ACHN (cell line): Measurements from ENCODE around the gene CHRDL2.

Experiments used
- DNase-seq: peaks from one replicate; pipeline ENCODE4 v3.0.0-alpha.2; 2015
- in situ Hi-C: cut with HindIII; loops from 2 replicates; pipeline ENCODE4 v1.10.0; 2017; ENCODE audit warnings: low sequenced_read_pairs, low pct_ligation_motif_present, low pct_unique_long_range_greater_than_20kb

The CHRDL2 gene

DNA sequence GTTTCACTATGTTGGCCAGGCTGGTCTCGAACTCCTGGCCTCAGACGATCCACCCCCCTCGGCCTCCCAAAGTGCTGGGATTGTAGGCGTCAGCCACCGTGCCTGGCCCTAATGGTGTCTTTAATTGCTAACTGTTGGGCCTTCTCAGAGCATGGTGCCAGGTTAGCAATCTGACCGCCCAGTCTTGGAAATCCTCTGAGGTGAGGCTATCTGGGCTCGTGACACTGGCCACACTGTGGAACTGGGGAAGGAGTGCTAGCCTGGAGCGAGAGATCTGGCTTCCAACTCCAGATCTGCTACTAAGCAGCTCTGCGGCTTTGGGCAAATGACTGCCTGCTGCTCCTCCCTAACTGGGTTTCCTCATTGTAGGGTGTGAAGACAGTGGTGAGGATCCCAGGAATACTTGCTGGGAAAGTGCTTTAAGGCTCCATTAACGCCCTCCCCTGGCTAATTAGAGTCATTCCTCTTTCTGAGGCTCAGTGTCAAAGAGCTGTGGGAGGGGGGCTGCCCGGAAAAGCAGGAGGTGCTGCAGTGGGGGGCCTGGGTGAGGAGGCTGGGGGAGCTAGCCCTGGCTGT, 35.4 kb downstream of the CHRDL2 start:
- no peak for DNase-seq
- in situ Hi-C loops: no loop called here

DNA sequence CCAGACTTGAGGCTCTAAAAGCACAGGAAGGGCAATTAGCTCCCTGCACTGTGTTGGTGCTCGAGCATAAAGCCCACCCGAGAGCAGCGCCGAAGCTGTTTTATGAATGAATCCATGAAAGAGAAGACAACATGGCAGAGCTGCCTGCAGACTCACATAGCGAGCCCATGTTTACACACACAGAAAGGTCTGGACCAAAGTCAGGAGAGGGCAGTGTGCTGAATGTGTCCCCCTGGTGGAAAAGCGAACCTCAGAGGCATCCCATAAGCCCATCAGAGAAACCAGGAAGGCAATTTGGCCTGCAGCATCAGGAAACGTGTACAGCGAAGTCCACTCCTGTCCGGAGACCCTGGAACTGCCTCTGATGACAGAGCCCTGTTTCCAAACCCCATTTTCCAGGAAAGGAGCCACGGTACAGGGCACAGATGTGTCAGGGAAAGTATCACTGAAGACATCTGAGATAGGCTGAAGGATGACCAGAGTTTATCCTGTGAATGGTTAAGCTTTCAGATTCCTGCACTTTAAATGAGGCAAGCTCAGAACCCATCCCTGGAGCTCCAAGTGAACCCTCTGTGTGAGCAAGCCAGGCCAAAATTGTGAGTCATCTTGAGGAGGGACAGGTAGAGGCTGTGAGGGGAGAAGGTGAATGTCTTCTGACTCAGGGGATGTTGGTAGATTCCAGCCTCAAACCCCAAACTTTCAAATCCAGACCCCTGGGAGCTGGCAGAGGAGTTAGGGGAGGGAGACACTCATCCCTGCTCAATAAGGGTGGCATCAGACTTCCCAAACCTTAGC, 36.9 kb downstream of the CHRDL2 start:
- no peak for DNase-seq
- in situ Hi-C loops: no loop called here

DNA sequence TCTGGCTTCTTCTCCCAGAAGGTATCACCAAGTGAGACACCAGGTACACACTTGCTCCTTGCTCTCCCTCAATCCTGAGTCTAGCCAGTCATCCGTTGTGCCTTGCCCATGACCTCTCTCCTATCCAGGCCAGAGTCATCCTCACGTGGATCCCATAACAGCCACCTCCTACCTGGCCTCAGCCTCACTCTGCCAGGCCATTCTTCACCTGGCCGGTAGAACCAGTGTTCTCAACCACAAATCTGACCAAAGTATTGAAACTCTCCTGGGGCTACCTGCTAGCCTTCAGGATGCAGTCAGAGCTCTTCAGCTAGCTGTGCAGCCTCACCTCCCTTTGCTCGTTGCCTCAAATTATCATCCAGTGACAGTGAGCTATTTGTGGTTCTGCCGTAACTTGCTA, 37.7 kb downstream of the CHRDL2 start:
- in situ Hi-C loops: no loop called here
- no peak for DNase-seq

DNA sequence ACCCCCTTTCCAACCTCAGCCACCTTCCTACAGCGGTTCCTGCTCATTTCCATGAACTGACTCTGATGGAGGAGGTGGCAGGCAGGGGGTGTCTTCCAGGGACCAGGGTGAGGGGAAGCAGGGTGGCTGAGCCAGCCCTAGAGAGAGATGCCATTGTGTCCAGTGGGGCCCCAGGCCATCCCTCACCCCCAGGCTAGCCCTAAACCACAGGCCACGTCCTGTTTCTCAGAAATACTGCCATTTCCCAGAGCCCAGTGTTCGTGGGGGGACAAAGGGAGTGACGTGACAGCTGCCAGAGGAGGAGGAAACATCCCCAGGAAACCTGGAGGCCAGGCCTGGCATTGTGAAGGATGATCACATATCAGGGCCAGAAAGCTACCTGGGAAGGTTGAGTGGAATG, 39.5 kb downstream of the CHRDL2 start:
- DNase-seq: no peak
- in situ Hi-C loops: no loop called here

DNA sequence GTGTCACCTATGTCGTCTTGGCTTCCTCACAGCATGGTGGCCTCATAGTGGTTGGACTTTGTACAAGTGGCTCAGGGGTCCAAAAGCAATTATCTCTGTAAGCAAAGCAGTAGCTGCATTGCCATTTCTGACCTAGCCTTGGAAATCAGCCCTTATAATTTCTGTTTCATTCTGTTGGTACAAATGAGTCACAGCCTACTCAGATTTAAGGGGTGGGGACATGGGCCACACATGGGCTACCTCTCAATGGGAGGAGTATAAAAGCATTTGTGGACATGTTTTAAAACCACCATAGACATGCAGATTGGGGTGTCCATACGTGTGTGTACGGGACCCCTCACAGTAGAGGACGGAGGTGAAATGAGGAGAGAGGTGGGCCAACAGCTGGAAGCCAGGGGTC, 41.6 kb downstream of the CHRDL2 start:
- DNase-seq: no peak
- in situ Hi-C loops: no loop called here

DNA sequence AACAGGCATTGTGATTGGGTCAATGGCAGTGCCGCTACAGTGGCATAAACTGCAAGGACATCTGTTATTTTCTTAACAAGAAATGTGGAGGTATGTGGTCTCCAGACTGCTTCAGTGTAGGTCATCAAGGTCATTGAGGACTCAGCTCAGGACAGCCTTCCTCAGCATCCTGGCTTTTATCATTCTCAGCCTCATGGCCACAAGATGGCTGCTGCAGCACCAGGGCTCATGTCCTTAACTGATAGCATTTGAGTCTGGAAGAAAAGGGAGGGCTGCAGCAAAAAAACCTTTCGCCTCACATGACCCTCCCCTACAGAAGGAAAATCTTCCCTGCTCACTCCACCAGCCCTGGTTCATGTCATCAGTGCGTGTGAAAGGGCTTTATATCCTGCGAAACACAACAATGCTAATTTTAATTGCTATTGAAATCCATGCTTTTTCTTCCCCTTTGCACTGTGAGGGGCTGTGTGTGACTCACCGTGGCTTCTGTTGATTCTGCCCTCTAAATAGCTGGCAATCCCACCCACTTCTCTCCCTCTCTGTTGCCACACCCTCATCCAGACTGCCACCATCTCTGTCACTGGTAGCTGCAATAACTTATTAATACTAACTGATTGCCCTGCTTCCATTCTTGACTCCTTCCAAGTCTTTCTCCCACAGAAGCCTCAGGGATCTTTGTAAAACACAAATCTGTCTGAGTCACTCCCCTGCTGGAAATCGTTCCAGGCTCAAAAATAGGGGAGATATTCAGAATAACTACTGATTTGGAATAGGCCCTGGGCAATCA, 43.8 kb downstream of the CHRDL2 start:
- no peak for DNase-seq
- in situ Hi-C loops: no loop called here

DNA sequence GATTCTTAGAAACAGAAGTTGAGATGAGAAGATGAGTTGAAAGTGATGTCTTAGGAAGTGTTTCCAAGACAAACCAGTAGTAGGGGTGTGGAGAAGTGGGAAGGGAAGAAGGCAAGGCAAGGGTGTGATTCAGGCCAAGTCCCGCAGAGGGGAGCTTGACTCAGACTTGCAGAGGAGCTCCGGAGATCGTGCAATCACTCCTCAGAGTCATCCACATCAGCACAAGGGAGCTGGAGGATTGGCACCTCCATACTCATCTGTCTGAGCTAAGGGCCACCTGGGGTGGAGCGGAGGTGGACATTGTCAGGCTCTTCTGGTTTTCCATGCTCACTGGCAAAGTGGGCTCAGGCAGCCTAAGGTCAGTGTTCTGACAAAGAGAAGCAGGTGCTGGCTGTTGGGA, 44.4 kb downstream of the CHRDL2 start:
- DNase-seq: no peak
- in situ Hi-C loops: no loop called here

DNA sequence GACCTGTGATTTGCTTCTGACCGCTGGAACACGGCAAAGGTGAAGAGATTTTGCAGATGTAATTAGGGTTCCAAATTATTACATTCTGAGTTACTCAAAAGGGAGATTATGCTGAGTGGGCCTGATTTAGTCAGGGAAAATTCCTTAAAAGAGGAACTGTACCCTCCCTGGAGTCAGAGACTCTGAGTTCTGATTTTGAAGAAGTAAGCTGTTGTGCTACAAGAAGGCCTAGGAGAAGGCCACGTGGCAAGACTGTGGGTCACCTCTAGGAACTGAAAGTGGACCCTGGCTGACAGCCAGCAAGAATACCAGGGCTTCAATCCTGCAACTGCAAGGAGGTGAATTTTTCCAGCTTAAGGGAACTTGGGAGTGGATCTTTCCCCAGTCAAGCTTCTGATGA, 45.3 kb downstream of the CHRDL2 start:
- DNase-seq: no peak
- in situ Hi-C loops: no loop called here

DNA sequence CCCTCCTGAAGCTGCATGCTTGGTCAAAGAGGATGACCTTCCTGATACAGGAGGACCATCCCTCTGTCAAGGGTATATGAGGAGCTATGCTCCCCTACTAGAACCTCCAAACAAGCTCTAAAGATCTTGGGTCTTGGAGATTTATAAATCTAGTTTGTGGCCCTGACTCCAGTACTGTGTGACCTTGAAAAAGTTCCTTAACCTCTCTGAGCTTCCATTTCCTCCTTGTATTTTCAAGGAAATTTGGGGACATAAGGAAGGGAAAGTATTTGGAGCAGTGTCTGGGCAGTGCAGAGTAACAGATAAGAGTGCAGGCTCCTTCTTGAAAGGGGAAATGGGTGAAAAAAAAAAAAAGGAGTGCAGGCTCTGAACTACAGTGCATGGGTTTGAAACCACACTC, 45.9 kb downstream of the CHRDL2 start:
- in situ Hi-C loops: no loop called here
- no peak for DNase-seq

DNA sequence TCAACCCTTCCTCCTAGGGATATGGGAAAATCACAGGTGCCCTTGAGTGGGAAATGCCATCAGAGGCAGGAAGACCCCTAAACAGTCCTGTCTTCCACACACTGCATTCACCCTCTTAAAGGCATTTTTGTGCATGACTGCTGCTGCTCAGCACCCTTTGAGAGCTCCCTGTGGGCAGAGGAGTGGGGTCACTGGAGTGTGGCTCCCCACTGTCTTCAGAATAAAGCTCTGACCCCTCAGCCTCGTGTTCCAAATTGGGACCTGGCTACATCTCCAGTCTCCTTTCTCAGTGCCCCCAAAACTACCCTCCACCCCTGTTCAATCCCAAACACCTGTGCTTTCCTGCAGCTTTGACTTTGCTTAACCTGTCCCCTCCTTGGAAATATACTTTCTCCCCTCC, 46.6 kb downstream of the CHRDL2 start:
- in situ Hi-C loops: no loop called here

DNA sequence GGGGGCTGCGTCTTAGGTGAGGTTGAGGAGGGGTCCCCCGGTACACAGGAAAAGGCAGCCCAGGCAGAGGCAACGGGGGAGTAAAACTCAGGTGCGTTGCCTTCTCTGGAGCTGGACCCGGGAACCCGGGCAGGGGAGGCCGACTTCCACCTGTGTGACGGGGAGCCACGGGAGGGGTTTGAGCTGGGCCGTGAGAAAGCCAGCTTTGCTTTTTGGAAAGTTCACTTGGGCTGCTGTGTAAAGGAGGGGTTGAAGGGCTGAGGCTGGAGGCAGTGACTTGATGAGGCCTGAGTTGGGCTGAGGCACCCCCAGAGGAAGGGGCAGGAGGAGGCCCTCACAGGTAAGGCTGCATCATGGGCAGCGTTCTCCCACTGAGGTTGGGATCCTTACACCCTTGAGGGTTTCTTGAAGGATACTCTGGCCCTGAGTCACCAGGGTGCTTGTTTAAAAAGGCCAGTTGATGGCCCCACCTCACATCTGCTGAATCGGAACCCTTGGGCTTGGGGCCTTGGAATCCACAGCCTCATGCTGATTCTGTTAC, 47.2 kb downstream of the CHRDL2 start:
- in situ Hi-C loops: no loop called here

More for the DNA sequence above, 46.6 kb downstream of the CHRDL2 start:
- no peak for DNase-seq

DNA sequence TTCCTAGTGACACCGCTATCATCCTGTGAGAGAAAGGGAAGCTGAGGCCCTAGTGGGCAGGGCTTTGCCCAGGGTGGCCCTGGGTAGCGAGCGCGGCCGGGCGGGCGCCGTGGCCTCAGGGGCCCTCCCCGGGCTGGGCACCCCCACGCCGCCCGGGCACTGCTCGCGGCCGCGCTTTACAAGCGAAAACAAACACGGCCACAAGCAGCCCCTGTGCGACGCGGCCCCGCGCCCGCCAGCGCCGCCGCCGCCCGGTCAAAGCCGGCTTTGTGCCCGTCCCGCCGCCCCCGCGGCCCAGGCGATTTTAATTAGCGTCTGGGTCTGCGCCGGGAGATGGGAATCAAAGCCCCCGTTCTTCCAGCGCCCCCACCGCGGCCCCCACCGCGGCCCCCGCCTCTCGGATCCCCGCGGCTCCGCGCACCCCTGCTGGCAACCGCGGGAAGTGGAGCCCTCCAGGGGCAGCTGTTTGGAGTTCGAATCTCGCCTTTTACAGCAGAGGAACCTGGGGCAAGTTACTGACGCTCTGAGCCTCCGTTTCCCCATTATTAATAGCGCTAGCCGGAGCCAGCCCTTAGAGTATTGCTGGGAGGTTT, 47.9 kb downstream of the CHRDL2 start:
- no peak for DNase-seq
- in situ Hi-C loops: no loop called here

More for the DNA sequence above, 47.2 kb downstream of the CHRDL2 start:
- DNase-seq: no peak

DNA sequence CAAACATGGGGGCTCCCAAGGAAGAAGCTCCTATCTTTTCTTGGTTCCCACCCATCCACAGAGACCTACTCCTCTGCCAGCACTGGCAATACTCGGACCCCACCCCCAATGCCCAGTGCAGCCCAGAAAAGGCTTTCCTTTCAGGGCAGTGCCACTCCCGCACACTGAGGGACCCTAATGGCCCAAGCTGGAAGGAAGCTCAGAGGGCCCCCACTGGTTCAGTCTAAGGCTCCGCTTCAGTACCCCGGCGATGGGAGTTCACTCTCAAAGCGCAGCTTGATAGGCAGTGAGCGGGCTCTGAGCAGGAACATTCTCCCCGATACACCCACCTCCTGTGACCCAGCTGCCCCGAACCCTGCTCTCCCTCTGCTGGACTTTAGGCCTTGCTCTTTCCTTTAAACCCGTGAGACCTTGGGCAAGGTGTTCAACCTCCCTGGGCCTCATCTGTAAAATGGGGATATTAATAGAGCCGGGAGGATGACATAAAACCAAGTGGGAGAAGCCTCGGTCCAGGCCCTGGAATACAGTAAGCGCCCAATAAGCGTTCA, 48.4 kb downstream of the CHRDL2 start:
- DNase-seq: no peak
- in situ Hi-C loops: no loop called here

DNA sequence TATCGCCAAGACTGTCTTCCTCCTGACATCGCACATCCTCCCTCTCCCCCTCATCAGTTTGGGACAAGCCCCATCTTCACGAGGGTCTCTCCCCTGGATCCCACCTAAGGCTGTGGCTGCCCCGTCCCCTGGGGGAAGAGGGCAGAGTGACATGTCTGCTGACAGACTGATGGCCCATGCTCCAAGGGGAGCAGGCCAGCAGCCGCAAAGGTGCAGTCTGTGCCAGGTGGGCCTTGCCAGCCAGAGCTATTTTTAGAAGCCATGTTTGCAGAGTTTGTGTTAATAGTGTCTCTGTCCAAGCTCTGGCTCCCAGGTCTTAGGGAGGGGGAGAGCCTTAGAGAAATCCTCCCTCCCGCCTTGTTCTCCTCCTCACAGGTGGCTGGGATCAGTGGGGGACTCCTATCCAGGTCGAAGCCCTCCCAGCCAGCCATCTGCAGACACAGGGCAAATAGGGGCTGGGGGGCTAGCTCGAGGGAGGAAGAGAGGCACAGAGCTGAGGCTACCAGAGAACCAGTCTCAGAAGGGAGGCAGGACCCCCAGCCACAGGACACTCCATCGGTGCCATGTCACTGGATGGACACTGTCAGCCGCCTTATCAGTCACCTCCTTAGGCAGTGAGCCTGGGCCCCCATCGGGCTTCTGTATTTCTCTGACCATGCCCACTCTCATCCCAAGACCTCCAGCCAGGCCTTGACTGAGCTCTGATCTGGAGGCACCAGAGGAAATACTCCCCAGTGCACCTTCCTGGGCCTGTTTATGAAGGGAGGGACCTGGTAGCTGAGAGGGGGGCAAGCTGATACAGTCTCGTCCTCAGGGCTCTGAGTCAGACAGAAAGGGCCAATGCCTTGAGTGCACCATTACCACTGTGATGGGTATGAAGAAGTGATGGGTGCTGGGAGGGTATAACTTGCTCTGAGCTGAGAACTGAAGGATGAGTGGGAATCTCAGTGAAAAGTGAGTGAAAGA, 49.3 kb downstream of the CHRDL2 start:
- in situ Hi-C loops: no loop called here
- DNase-seq: no peak

DNA sequence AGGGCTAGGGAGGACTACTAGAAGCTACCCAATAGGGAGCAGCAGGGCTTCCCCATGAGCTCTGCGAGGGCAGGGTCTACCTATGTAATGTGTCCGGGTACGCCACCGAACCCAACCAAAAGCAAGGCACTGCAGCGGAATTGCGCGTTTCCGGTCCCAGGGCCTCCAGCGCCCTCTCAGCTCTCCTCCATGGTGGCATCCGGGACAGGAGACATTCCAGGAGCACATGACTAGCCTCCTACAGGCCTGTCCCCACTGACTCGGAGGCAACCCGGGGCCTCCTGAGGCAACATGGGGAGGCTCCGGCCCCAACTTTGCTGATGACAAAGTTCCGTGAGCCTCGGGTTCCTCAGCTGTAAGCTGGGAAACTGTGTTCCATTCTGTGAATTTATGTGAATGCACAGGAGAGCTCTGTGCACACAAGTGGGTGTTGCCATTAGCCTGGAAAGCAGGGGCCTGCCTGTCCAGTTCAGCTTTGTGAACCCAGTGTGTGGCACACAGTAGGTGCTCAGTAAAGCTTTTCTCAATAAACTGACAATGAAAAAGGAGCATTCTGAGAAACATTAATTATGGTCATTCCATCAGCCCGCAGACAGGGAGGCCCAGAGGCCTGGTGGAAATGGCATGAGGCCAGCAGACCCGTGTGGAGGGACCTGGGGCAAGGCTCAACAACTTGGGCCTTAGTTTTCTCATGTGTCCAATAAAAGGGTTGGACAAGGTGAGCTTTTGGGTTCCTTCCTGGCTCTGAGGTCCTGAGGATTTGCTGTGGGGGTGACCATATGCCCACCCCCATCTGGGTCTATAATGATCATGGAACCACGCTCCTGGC, 50.3 kb downstream of the CHRDL2 start:
- in situ Hi-C loops: no loop called here
- no peak for DNase-seq

DNA sequence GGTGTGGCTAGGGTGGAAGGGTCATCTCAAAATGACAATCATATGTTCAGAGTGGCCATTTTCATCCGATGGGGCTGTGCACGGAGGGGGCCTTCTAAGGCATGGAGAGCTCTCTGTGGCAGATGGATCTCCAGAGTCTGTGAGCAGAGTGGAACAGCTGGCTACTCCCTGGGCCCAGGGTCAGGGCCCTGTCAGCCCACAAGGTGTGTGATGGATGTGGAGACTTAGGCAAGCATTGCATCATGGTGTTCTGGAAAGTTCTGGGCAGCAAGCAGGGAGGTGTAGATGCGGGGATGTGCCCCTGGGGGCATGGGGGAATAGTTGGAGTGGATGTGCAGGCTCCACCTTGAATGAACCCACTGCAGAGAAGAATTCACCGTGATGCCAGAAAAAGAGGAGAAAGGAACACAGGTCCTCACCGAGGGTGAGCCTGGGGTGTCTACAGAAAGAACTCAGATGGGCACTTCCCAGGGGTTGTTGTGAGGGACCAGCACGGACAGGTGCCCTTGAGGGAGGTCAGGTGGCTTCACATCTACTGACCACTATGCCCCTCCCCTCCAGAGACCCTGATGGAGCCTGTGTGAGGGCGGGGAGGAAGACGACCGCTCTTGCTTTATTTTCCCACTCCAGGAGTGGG, 51.1 kb downstream of the CHRDL2 start:
- DNase-seq: no peak
- in situ Hi-C loops: no loop called here

DNA sequence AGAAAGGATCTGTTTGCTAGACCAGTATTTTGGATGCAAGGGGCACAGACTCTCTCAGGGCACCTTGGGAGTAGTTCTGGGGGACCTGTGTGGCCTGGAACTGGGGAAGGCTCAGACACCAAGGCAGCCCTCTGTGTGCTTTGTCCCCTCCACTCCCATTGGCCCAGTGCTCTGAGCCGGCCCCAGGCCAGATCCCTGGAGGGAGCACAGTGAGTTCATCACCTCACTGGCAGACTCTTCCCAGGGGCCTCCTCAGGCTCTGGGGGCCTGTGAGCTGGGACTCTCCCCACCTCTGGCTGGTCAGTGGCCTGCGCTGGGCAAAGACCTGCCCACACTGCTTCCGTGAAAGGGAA, 51.7 kb downstream of the CHRDL2 start:
- in situ Hi-C loops: no loop called here
- DNase-seq: no peak
